Activated naive CD8-positive, alpha-beta T cell treated with anti-CD3 and anti-CD28 coated beads for 36 hours (primary cell): ENCODE results near the gene NTN3. TPM values are rescaled to one million over a fixed set of nuclear protein-coding genes. Genes with fewer than 3 reads are reported as not detected.
A peak's percentile ranks its signal among the peaks of the same experiment; 100 is the strongest.

Experiments used
- DNase-seq: peaks from one replicate; pipeline ENCODE4 v3.0.0; 2021
- H3K27ac Mint-ChIP-seq: one replicate; pipeline ENCODE4 v1.8.0; 2022; ENCODE audit warnings: mild to moderate bottlenecking, moderate library complexity, mixed read lengths
- H3K27me3 Mint-ChIP-seq: one replicate; pipeline ENCODE4 v1.8.0; 2022; ENCODE audit warnings: mild to moderate bottlenecking, mixed read lengths
- H3K36me3 Mint-ChIP-seq: one replicate; pipeline ENCODE4 v1.8.0; 2021; ENCODE audit warnings: mild to moderate bottlenecking, mixed read lengths
- H3K4me1 Mint-ChIP-seq: one replicate; pipeline ENCODE4 v1.8.0; 2021; ENCODE audit warnings: mixed read lengths
- H3K4me3 Mint-ChIP-seq: one replicate; pipeline ENCODE4 v1.8.0; 2022; ENCODE audit warnings: mild to moderate bottlenecking, moderate library complexity, mixed read lengths
- H3K9me3 Mint-ChIP-seq: one replicate; pipeline ENCODE4 v1.8.0; 2022; ENCODE audit warnings: mixed read lengths
- total RNA-seq, 2 experiments: library from RNA; stranded (reverse); gene quantifications; one replicate each; pipeline ENCODE4 v1.2.3, GENCODE V29; 2021

The NTN3 gene
- total RNA-seq, 2 experiments from 2014 or later: not detected

- peak; percentile 50 for DNase-seq
- H3K36me3 Mint-ChIP-seq: peaks cover 2% of the 10 kb centered on the region
- H3K9me3 Mint-ChIP-seq: no peaks in the 10 kb centered on the region
- H3K4me3 Mint-ChIP-seq: peak overlapping the region; percentile 45
- peaks cover 33% of the 10 kb centered on the region for H3K27me3 Mint-ChIP-seq
- H3K4me1 Mint-ChIP-seq: peaks cover 10% of the 10 kb centered on the region
- no peak overlapping the region for H3K27ac Mint-ChIP-seq
Measured at GRCh38 chr16:2467528-2468232, 3.4 kb upstream of the NTN3 start.

- H3K27ac Mint-ChIP-seq: no peak overlapping the region
- H3K36me3 Mint-ChIP-seq: no peaks in the 10 kb centered on the region
- DNase-seq: peak; percentile 40
- H3K9me3 Mint-ChIP-seq: no peaks in the 10 kb centered on the region
- peaks cover 39% of the 10 kb centered on the region for H3K27me3 Mint-ChIP-seq
- H3K4me1 Mint-ChIP-seq: peaks cover 14% of the 10 kb centered on the region
- H3K4me3 Mint-ChIP-seq: peak overlapping the region; percentile 52
Measured at GRCh38 chr16:2468233-2468724, 2.8 kb upstream of the NTN3 start.

GRCh38 chr16:2468725-2469398, 2.2 kb upstream of the NTN3 start:
- Mint-ChIP-seq H3K9me3 (no peaks in the 10 kb centered on the region), H3K27ac (no peak overlapping the region), H3K4me3 (peak overlapping the region; percentile 52), H3K4me1 (peaks cover 16% of the 10 kb centered on the region), H3K27me3 (peaks cover 41% of the 10 kb centered on the region), H3K36me3 (no peaks in the 10 kb centered on the region)
- DNase-seq: no peak

- H3K27me3 Mint-ChIP-seq: peaks cover 41% of the 10 kb centered on the region
- H3K36me3 Mint-ChIP-seq: no peaks in the 10 kb centered on the region
- no peaks in the 10 kb centered on the region for H3K9me3 Mint-ChIP-seq
- H3K27ac Mint-ChIP-seq: no peak overlapping the region
- DNase-seq: no peak
- no peak overlapping the region for H3K4me3 Mint-ChIP-seq
- H3K4me1 Mint-ChIP-seq: peaks cover 16% of the 10 kb centered on the region
Measured at GRCh38 chr16:2469399-2470233, 1.5 kb upstream of the NTN3 start.

- no peak overlapping the region for H3K27ac Mint-ChIP-seq
- peaks cover 41% of the 10 kb centered on the region for H3K27me3 Mint-ChIP-seq
- H3K9me3 Mint-ChIP-seq: no peaks in the 10 kb centered on the region
- H3K4me3 Mint-ChIP-seq: no peak overlapping the region
- DNase-seq: no peak
- no peaks in the 10 kb centered on the region for H3K36me3 Mint-ChIP-seq
- peaks cover 16% of the 10 kb centered on the region for H3K4me1 Mint-ChIP-seq
Measured at GRCh38 chr16:2470234-2470601, 879 bp upstream of the NTN3 start.

GRCh38 chr16:2470603-2471015, 488 bp upstream of the NTN3 start:
- H3K36me3 Mint-ChIP-seq: no peaks in the 10 kb centered on the region
- H3K27ac Mint-ChIP-seq: no peak overlapping the region
- DNase-seq: no peak
- H3K4me3 Mint-ChIP-seq: no peak overlapping the region
- no peaks in the 10 kb centered on the region for H3K9me3 Mint-ChIP-seq
- H3K27me3 Mint-ChIP-seq: peaks cover 41% of the 10 kb centered on the region
- peaks cover 16% of the 10 kb centered on the region for H3K4me1 Mint-ChIP-seq

- peaks cover 25% of the 10 kb centered on the region for H3K4me1 Mint-ChIP-seq
- H3K27me3 Mint-ChIP-seq: peaks cover 39% of the 10 kb centered on the region
- DNase-seq: no peak
- no peak overlapping the region for H3K27ac Mint-ChIP-seq
- no peaks in the 10 kb centered on the region for H3K9me3 Mint-ChIP-seq
- H3K36me3 Mint-ChIP-seq: no peaks in the 10 kb centered on the region
- H3K4me3 Mint-ChIP-seq: no peak overlapping the region
Measured at GRCh38 chr16:2471653-2472487, 773 bp downstream of the NTN3 start.

- Mint-ChIP-seq H3K9me3 (no peaks in the 10 kb centered on the region), H3K4me1 (peaks cover 24% of the 10 kb centered on the region), H3K27me3 (peaks cover 34% of the 10 kb centered on the region), H3K36me3 (no peaks in the 10 kb centered on the region), H3K4me3 (peak overlapping the region; percentile 32), H3K27ac (no peak overlapping the region)
- no peak for DNase-seq
Measured at GRCh38 chr16:2472488-2472864, 1.4 kb downstream of the NTN3 start.

- DNase-seq: no peak
- Mint-ChIP-seq H3K9me3 (no peaks in the 10 kb centered on the region), H3K4me3 (peak overlapping the region; percentile 72), H3K4me1 (peaks cover 24% of the 10 kb centered on the region), H3K36me3 (no peaks in the 10 kb centered on the region), H3K27me3 (peaks cover 34% of the 10 kb centered on the region), H3K27ac (no peak overlapping the region)
Measured at GRCh38 chr16:2472885-2473445, 1.9 kb downstream of the NTN3 start.

GRCh38 chr16:2473446-2473926, 2.4 kb downstream of the NTN3 start:
- DNase-seq: peak; percentile 40
- no peaks in the 10 kb centered on the region for H3K9me3 Mint-ChIP-seq
- H3K36me3 Mint-ChIP-seq: no peaks in the 10 kb centered on the region
- peak overlapping the region; percentile 72 for H3K4me3 Mint-ChIP-seq
- peaks cover 21% of the 10 kb centered on the region for H3K4me1 Mint-ChIP-seq
- peaks cover 29% of the 10 kb centered on the region for H3K27me3 Mint-ChIP-seq
- no peak overlapping the region for H3K27ac Mint-ChIP-seq

GRCh38 chr16:2473999-2474876, 3.1 kb downstream of the NTN3 start:
- Mint-ChIP-seq H3K9me3 (no peaks in the 10 kb centered on the region), H3K36me3 (no peaks in the 10 kb centered on the region), H3K4me1 (peaks cover 19% of the 10 kb centered on the region), H3K4me3 (peak overlapping the region; percentile 81), H3K27ac (peak overlapping the region; percentile 78), H3K27me3 (peaks cover 22% of the 10 kb centered on the region)
- DNase-seq: peak; percentile 71

GRCh38 chr16:2474877-2475412, 3.8 kb downstream of the NTN3 start, which contains the start of gene TBC1D24:
TBC1D24 (plus strand) TSS chr16:2475127; CDS start chr16:2496149, 21,022 bp downstream.
- Mint-ChIP-seq H3K4me3 (peak within 1 kb of the TSS; percentile 81), H3K36me3 (no peaks in the 10 kb centered on the region), H3K4me1 (peaks cover 19% of the 10 kb centered on the region), H3K9me3 (no peaks in the 10 kb centered on the region), H3K27me3 (peaks cover 16% of the 10 kb centered on the region), H3K27ac (peak within 1 kb of the TSS; percentile 78)
- DNase-seq: peak; percentile 93
